SW 1271 (cell line): ENCODE results near the gene DPF1.

Source experiments
- DNase-seq, 2 experiments: peaks; one replicate each; lab custom pipeline; 2025; lab: John Stamatoyannopoulos, UW

DPF1 gene

DNA sequence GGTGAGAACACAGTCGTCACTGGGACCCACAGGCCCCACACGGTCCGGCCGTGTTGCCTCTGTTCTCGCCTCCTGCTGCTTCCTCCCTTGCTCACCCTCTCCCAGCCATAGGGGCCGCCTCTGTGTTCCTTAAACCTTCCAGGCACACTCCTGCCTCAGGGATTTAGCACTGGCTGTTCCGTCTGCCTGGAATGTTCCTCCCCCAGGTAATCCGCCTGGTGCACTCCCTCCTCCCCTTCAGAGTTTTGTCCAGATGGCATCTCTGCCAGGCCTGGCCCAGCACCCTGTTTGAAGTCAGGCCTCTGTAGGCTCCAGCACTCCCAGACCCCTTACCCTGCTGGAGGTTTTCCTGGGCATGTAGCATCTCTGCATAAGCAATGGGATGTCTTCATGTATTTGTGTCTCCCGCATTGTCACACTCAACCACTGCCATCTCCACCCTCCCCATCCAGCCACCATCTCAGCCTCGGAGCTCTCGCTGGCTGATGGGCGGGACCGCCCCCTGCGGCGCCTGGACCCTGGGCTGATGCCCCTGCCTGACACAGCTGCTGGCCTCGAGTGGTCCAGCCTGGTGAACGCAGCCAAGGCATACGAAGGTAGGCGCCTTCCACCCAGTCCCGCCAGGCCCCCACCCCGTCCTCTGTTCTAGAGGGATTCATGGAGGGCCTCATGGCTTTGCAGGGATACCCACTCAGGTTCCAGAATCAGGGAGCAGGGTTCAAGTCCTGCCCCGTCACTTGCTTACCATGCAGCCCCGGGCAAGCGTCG, 25.9 kb downstream of the DPF1 start:
- DNase-seq, result no peak

- DNase-seq, result no peak
These were observed 26.9 kb downstream of the DPF1 start for GRCh38 chr19:38196948-38197656.

DNA sequence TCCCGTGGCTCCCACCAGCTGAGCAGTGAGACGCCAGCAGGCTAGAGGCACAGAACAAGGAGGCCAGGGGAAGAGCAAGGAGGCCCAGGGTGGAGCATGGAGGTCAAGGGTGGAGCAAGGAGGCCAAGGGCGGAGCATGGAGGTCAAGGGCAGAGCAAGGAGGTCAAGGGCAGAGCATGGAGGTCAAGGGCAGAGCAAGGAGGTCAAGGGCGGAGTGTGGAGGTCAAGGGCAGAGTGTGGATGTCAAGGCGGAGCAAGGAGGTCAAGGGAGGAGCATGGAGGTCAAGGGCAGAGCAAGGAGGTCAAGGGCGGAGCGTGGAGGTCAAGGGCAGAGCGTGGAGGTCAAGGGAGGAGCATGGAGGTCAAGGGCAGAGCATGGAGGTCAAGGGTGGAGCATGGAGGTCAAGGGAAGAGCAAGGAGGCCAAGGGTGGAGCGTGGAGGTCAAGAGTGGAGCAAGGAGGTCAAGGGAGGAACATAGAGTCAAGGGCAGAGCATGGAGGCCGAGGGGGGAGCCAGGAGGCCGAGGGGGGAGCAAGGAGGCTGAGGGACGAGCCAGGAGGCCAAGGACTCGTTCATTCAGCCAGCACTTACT, 27.7 kb downstream of the DPF1 start:
- DNase-seq, result no peak

GRCh38 chr19:38195237-38195636, 28.8 kb downstream of the DPF1 start:
- DNase-seq, result no peak

- no peak for DNase-seq
These were observed 29.8 kb downstream of the DPF1 start for GRCh38 chr19:38194061-38194701.

DNA sequence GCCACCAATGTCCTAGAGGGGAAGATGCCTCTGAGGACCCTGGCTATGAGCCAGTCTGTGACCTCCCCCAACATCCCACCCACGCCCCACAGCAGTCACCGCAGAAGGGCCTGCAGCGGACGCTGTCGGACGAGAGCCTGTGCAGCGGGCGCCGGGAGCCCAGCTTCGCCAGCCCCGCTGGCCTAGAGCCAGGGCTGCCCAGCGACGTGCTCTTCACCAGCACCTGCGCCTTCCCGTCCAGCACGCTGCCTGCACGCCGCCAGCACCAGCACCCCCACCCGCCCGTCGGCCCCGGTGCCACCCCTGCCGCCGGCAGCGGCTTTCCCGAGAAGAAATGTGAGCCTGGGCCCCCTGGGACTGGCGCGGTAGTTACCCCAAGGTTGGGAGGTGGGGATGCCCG, 30.6 kb downstream of the DPF1 start:
- no peak for DNase-seq

DNA sequence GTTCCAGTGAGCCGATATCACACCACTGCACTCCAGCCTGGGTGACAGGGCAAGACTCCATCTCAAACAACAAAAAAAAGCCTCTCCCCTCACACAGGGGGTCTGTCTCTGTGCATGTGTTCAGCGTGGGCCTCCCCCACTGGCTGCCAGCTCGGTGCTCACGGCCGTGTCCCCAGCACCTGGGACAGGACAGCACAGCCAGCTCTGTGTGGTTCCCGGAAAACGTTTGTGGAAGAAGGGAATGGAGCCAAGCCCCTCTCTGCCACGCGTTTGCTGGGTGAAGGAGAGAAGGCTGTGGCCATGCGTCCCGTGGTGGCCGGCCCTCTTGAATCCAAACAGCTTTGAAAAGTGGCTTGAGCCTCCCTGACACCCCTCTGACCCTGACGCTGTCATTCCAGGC, 32.3 kb downstream of the DPF1 start:
- no peak for DNase-seq

- DNase-seq, result no peak
These were observed 33.2 kb downstream of the DPF1 start for GRCh38 chr19:38190793-38191192.

DNA sequence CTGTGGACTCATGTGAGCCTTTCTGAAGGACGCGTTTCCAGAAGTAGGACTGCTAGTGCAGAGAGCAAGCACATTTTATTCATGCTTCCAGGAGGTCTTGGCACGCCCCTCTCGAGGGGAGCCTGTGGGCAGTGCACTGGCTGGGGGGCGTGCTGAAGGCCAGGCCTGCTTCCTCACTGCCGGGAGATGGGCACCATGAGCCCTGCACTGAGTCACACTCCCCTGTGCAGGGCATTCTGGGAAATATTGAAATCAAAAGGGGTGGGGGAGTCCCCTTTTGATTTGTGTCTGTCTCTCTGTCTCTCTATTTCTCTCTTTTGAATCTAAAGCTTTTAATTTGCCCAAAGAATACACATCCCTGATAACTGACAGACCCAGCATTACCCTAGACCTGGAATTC, 34.0 kb downstream of the DPF1 start:
- DNase-seq, result no peak

GRCh38 chr19:38185562-38185961, 38.5 kb downstream of the DPF1 start:
- no peak for DNase-seq

GRCh38 chr19:38184815-38185214, 39.2 kb downstream of the DPF1 start:
- no peak for DNase-seq

GRCh38 chr19:38183251-38183897, 40.6 kb downstream of the DPF1 start:
- no peak for DNase-seq

- DNase-seq, result no peak
These were observed 41.3 kb downstream of the DPF1 start for GRCh38 chr19:38182536-38183210.

DNA sequence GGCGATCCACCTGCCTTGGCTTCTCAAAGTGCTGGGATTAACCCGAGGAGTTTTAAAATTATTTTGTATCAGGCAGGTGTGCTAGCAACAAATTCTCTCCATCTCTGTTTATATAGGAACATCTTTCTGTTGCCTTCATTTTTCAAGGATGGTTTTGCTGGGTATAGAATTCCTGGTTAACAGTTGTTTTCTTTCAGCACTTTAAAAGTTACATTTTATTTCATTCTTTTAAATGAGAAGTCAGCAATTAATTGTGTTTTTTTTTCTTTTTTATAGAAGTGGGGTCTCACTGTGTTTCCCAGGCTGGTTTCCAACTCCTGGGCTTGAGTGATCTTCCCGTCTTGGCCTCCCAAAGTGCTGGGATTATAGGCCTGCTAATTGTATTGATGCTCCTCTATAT, 44.0 kb downstream of the DPF1 start:
- DNase-seq, result no peak

GRCh38 chr19:38175422-38175821, 48.6 kb downstream of the DPF1 start:
- no peak for DNase-seq

GRCh38 chr19:38173291-38174041, 50.6 kb downstream of the DPF1 start:
- DNase-seq, result no peak

GRCh38 chr19:38172001-38172400, 52.0 kb downstream of the DPF1 start:
- no peak for DNase-seq

DNA sequence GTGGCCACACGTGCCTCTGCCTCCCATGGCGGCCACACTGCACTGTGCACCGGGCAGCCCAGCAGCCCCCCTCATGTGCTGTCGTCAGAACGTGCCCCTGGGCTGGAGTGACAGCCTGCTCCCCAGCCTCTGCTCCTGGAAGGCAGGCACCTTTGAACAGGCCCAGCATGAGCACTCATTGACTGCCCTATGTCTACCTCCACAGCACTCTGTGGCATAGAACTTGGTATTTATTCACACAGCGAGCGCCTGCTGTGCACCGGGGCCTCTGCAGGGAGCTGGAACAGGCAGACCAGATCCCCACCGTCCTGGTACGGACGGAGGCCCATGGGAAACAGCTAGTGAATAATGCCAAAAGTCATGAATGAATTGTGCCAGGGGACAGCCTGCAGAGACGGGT, 53.7 kb downstream of the DPF1 start:
- DNase-seq, result no peak

DNA sequence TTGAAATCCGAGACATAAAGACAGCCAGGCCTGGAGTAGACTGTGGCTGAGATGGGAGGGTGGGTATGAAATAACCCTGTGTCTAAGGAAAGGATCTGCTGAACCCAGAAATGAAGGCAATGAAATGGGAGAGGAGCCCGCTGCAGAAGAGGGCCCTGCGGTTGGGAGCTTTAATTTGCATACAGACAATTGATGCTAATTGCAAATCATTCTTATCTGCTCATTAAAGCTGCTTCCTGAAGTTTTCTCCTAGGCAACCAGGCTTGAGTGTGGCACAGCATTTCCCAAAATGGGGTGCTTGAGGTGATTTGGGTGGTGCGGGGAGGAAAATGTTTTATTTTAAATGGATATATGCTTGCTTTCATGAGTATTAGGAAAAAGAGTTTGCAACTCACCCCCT, 55.4 kb downstream of the DPF1 start:
- no peak for DNase-seq

GRCh38 chr19:38165335-38165734, 58.7 kb downstream of the DPF1 start:
- no peak for DNase-seq

- no peak for DNase-seq
These were observed 59.5 kb downstream of the DPF1 start for GRCh38 chr19:38164526-38164925.
